ENCODE measurements around the gene DOK5. TPM values are rescaled to one million over a fixed set of nuclear protein-coding genes. Genes with fewer than 3 reads are reported as not detected.

Gene DOK5
- total and polyA plus RNA-seq, 2 of the 8 experiments (the other 6 are each of a cell fraction or from before 2014, with no cell fraction given): 8.9 to 15.0 TPM

- no peaks in the 10 kb centered on the region for H3K36me3 ChIP-seq (ENCODE audit: control insufficient read depth in 2 of 4, insufficient read depth in 4 of 4, low read length in 3 of 4)
- TF ChIP-seq JUN (IDR thresholded peaks at IDR 0.05; ENCODE audit: low read depth, low read length): no peak
- TF ChIP-seq KDM4A (IDR thresholded peaks at IDR 0.05; ENCODE audit: low read depth, low read length, severe bottlenecking): no peak
- TF ChIP-seq GABPA (IDR thresholded peaks at IDR 0.05; ENCODE audit: borderline replicate concordance, insufficient read depth, low read length): no peak
These were observed 22.7 kb downstream of the DOK5 start for GRCh38 chr20:54497931-54498718.

More at GRCh38 chr20:54497931-54498718, 22.7 kb downstream of the DOK5 start:
- CTCF ChIA-PET (ENCODE audit: partially characterized antibody): no interaction called here
- Histone ChIP-seq H3K4me1 (replicated peaks in 1 of 4; ENCODE audit: control insufficient read depth in 3 of 4, insufficient read depth in 4 of 4, low read length in 3 of 4) (no peaks in the 10 kb centered on the region), H3K4me3 (ENCODE audit: extremely low read depth in 1 of 4, insufficient read depth in 2 of 4, low read depth in 3 of 4, low read length in 4 of 4) (no peak overlapping the region), H3K4ac (replicated peaks; ENCODE audit: insufficient read length, low read depth, low read length) (no peak overlapping the region), H3K4me2 (ENCODE audit: insufficient read depth in 1 of 2, low read depth in 2 of 2, low read length in 2 of 2) (no peak overlapping the region), H2AFZ (ENCODE audit: low read length) (no peak overlapping the region), H2BK15ac (ENCODE audit: low read length) (no peak overlapping the region), H3K9ac (replicated peaks in 1 of 4; ENCODE audit: extremely low read depth in 1 of 4, low read depth in 3 of 4, low read length in 3 of 4) (no peak overlapping the region), H2BK12ac (ENCODE audit: low read depth, low read length) (no peak overlapping the region), H3K79me1 (ENCODE audit: low read depth, low read length) (no peaks in the 10 kb centered on the region; the same call in 1 of the 2 replicates), H2BK5ac (ENCODE audit: low read depth, low read length) (no peak overlapping the region), H2BK120ac (replicated peaks; ENCODE audit: low read depth, low read length) (no peak overlapping the region), H4K20me1 (replicated peaks in 1 of 2; ENCODE audit: control insufficient read depth in 1 of 2, insufficient read depth in 2 of 2, low read length in 2 of 2) (no peaks in the 10 kb centered on the region), H3K23ac (ENCODE audit: insufficient read length) (no peak overlapping the region), H2BK20ac (ENCODE audit: low read length) (no peak overlapping the region), H3K27ac (ENCODE audit: low read depth, low read length) (no peak overlapping the region), H3K9me3 (ENCODE audit: insufficient read depth in 2 of 2, low read depth in 1 of 2, low read length in 1 of 2) (no peaks in the 10 kb centered on the region), H3K79me2 (ENCODE audit: control insufficient read depth in 1 of 2, insufficient read depth in 2 of 2, low read length in 2 of 2) (no peaks in the 10 kb centered on the region), H4K5ac (ENCODE audit: insufficient read length, low read depth, low read length) (no peak overlapping the region), H3K27me3 (replicated peaks in 1 of 4; ENCODE audit: control insufficient read depth in 3 of 4, extremely low read depth in 1 of 4, insufficient read depth in 3 of 4, low read length in 3 of 4) (no peaks in the 10 kb centered on the region), H3K23me2 (ENCODE audit: low read depth, low read length) (no peaks in the 10 kb centered on the region), H3K14ac (ENCODE audit: insufficient read length) (no peak overlapping the region), H4K8ac (ENCODE audit: extremely low read depth, insufficient read depth, low read length) (no peak overlapping the region), H4K91ac (replicated peaks; ENCODE audit: insufficient read length, low read length) (no peak overlapping the region), H2AK5ac (ENCODE audit: low read depth, low read length) (no peak overlapping the region), H3K18ac (ENCODE audit: extremely low read depth, low read length) (no peak overlapping the region), H3K56ac (replicated peaks; ENCODE audit: insufficient read length, low read depth, low read length) (no peak overlapping the region)
- DNase-seq (ENCODE audit: low read depth in 1 of 2, low spot score in 2 of 2): no peak
- WGBS, 2 experiments (ENCODE audit: extremely low coverage in 1 of 2, insufficient coverage in 1 of 2, insufficient read length in 1 of 2, insufficient replicate concordance in 2 of 2, low coverage in 1 of 2, low lambda C conversion rate in 2 of 2, missing lambda C conversion rate in 1 of 2): 93% methylated on average over 4 of the region's 4 CpGs; no CpG with 5 or more reads in 1 of the 2 experiments
- FAIRE-seq: no peak
- POLR2A ChIA-PET (ENCODE audit: partially characterized antibody): no interaction called here
